HG02981 (cell line): ENCODE results near the gene PRKAG2.
A peak's percentile ranks its signal among the peaks of the same experiment; 100 is the strongest.
"Not testable (repeated sequence)": the region's sequence is repeated elsewhere in the genome, so short reads cannot be mapped to it uniquely, and the experiment has no call there.

ENCODE experiments used
- ATAC-seq: cut with Tn5 transposase; IDR thresholded peaks from one replicate; pipeline ENCODE4 v1.9.1; 2021; ENCODE audit warnings: mild to moderate bottlenecking, moderate library complexity; ENCODE audit not compliant: unreplicated experiment

Gene PRKAG2

GRCh38 chr7:151852486-151853396, 24.2 kb downstream of the PRKAG2 start:
- no peak for ATAC-seq

- ATAC-seq: peak; percentile 10
Observed at GRCh38 chr7:151851782-151852181, 25.1 kb downstream of the PRKAG2 start.

- ATAC-seq: peak; percentile 67
Observed at GRCh38 chr7:151851145-151851751, 25.7 kb downstream of the PRKAG2 start.

- no peak for ATAC-seq
Observed at GRCh38 chr7:151850491-151851124, 26.3 kb downstream of the PRKAG2 start.

- ATAC-seq: no peak
Observed at GRCh38 chr7:151849879-151850260, 27.0 kb downstream of the PRKAG2 start.

DNA sequence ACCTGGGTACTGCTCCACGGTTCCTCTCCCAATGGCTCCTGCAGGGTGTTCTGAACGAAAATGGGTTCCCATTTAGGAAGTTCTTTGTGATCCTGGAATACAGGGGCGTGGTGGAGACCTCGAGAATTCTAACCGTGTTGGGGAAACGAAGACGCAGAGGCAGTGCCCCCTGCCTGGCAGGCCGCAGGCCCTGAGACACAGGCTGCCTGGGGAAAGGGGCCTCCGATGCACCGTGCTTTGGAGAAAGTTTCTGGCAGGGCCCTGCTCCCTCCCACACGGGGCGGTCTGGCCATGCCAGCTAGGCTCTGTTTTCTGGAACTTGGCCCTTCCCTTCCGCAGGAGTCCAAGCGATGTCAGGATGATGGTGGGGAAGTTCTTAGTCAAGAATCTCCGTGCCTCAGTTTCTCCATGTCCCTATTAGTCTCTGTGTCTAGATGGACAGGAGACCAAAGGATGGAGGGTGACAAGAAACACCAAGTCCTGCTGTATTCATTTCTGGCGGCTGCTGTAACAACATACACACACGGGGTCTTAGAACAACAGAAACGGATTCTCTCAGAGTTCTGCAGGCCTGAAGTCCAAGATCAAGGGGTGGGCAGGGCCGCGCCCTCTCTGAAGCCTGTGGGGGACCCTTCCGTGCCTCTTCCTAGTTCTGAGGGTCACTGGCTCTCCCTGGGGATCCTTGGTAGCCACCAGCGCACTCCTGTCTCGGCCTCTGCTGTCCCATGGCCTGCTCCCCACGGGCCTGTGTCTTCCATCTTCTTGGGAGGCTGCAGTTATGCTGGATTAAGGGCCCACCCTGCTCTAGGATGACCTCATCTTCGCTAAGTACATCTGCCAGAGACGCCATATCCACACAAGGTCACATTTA, 27.7 kb downstream of the PRKAG2 start:
- ATAC-seq: no peak

DNA sequence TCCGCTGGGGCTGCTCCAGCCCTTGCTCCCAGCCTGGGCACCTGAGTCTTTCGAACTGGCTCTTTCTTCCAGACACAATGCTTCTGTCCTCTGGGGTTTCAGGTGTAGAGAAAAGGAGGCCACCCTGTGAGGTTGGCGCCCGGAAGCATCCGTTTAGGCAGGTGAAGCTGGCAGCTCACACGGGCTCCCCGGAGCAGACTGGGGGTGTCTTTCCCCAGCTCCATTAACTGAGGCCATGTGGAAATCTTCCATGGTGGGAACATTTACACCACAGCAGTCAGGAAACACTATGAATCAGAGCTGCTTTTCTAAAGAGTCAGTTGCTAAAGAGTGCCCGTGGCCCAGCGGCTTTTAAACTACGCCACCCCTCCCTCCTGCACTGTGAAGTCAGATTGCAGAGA, 29.2 kb downstream of the PRKAG2 start:
- ATAC-seq: no peak

- no peak for ATAC-seq
Observed at GRCh38 chr7:151847136-151847535, 29.8 kb downstream of the PRKAG2 start.

- no peak for ATAC-seq
Observed at GRCh38 chr7:151845412-151846205, 31.3 kb downstream of the PRKAG2 start.

DNA sequence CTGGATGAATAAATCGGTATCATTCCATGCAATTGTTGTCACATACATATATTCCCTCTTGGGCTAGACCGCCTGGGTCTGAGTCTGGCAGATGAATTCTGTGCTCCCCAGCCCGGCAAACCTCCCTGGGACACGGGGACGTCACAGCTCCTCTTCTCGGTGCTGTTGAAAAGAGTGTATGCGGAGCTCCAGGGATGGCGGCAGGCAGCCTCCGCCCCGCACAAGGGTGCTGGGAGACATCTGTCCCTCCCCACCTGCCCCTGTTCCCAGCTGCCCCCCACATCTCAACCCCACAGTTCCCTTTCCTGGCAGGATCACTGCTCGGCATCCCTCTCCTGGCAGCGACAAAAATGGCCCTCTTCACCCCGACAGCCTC, 32.1 kb downstream of the PRKAG2 start:
- ATAC-seq: no peak

GRCh38 chr7:151844071-151844824, 32.7 kb downstream of the PRKAG2 start:
- ATAC-seq: no peak

DNA sequence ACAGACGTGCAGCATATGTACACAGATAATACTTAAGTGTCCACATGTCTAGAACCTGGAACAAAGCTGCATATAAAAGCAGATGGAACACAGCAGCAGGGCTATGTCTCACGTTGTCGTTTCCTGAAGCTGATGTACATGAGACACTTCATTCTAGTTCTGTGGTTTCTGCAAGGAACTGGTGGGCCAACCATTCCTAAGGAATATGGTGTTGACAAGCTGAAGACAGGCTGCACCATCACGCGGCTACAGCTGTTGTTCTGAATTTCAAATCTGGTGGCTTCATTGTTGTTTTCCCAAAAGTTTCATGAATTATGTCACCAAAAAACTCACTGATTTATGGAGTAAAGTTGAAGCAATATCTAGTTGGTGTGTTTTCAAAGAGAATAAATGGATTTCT, 33.7 kb downstream of the PRKAG2 start:
- no peak for ATAC-seq

- not testable (repeated sequence) for ATAC-seq
Observed at GRCh38 chr7:151841395-151842051, 35.4 kb downstream of the PRKAG2 start.

GRCh38 chr7:151840088-151840910, 36.6 kb downstream of the PRKAG2 start:
- no peak for ATAC-seq

- peak; percentile 15 for ATAC-seq
Observed at GRCh38 chr7:151839451-151839921, 37.4 kb downstream of the PRKAG2 start.

DNA sequence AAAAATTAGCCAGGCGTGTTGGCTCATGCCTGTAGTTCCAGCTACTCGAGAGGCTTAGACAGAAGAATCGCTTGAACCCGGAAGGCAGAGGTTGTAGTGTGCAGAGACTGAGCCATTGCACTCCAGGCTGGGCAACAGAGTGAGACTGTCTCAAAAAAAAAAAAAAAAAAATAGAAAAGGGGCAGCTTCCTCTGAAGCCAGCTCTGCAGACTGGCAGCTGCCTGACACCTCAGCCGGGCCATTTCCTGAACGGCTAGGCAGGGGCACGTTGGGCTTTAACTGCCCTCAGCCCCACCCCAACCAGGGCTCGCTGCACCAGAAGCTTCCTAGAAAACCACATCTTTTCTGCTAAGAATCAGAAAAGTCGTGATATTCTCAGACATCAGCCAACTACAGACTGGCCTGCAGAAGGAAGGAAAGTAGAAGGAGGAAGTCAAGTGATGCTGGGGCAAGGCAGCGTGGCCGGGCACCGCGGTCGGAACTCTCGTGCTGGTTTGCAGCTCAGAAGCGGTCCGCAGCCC, 38.0 kb downstream of the PRKAG2 start:
- peak; percentile 52 for ATAC-seq

DNA sequence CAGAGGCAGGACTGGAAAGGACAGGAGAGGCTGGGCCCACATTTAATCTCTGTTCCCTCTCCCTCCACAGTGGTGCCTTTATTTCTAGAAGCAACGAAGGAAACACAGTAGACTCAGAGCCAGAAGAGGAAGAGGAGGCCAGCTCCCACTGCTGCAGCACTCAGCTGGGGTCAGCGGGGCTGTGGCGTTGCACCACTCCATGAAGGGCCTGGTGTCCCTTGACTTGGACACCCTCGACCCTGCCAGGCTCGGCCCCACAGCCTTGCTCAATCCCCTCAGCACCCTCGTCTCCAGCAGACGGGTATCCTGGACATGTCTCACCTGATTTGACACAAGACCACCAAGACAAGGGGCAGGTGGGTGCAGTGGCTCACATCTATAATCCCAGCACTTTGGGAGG, 38.8 kb downstream of the PRKAG2 start:
- ATAC-seq: no peak
